ENCODE measurements around the gene OR9G4.

Gene OR9G4

DNA sequence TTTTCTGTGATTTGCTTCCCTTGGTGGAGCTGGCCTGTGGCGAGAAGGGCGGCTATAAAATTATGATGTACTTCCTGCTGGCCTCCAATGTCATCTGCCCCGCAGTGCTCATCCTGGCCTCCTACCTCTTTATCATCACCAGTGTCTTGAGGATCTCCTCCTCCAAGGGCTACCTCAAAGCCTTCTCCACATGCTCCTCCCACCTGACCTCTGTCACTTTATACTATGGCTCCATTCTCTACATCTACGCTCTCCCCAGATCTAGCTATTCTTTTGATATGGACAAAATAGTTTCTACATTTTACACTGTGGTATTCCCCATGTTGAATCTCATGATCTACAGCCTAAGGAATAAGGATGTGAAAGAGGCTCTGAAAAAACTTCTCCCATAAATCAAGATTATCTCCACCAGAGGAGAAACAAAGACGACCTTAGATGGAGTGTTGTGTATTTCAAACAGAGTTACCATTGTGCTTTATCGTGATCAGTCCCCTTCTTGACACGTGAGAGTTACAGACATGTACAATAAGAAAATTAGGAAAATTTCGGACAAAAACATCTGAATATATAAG lies 47.5 kb downstream of the OR9G4 start:
- no peaks in the 10 kb centered on the region for H3K36me3 ChIP-seq (ENCODE audit: insufficient read depth, insufficient read length, low read length)
- no peak for DNase-seq (ENCODE audit: low read depth, low spot score)
- H3K27me3 ChIP-seq (ENCODE audit: insufficient read depth, insufficient read length) = no peaks in the 10 kb centered on the region
- H3K9ac ChIP-seq (ENCODE audit: insufficient read length, low read depth) = no peak overlapping the region
- H3K9me3 ChIP-seq (ENCODE audit: insufficient read depth, low read length) = no peaks in the 10 kb centered on the region
- no peak for TF ChIP-seq SUZ12 (IDR thresholded peaks at IDR 0.05; ENCODE audit: extremely low read depth, insufficient read depth, insufficient read length)
- no peak for TF ChIP-seq ZNF274 (IDR thresholded peaks at IDR 0.05; ENCODE audit: low read depth, low read length)
- no peak for TF ChIP-seq YY1 (IDR thresholded peaks at IDR 0.05; ENCODE audit: insufficient read depth, insufficient read length)
- H3K4me3 ChIP-seq (ENCODE audit: insufficient read length, low read depth) = no peak overlapping the region
- no peaks in the 10 kb centered on the region for H3K4me1 ChIP-seq (ENCODE audit: insufficient read depth, insufficient read length)

DNA sequence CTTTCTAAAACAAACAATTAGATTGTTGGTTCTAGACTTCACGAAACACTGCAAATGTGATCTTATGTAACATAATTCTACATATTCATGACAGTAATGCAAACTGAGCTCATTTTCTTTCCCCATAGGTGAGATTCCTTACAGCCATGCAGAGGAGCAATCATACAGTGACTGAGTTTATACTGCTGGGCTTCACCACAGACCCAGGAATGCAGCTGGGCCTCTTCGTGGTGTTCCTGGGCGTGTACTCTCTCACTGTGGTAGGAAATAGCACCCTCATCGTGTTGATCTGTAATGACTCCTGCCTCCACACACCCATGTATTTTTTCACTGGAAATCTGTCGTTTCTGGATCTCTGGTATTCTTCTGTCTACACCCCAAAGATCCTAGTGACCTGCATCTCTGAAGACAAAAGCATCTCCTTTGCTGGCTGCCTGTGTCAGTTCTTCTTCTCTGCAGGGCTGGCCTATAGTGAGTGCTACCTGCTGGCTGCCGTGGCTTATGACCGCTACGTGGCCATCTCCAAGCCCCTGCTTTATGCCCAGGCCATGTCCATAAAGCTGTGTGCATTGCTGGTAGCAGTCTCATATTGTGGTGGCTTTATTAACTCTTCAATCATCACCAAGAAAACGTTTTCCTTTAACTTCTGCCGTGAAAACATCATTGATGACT lies 48.1 kb downstream of the OR9G4 start:
- no peaks in the 10 kb centered on the region for H3K27me3 ChIP-seq (ENCODE audit: insufficient read depth, insufficient read length)
- H3K4me3 ChIP-seq (ENCODE audit: insufficient read length, low read depth) = no peak overlapping the region
- no peak for TF ChIP-seq SUZ12 (IDR thresholded peaks at IDR 0.05; ENCODE audit: extremely low read depth, insufficient read depth, insufficient read length)
- TF ChIP-seq ZNF274 (IDR thresholded peaks at IDR 0.05; ENCODE audit: low read depth, low read length) = no peak
- no peak for TF ChIP-seq YY1 (IDR thresholded peaks at IDR 0.05; ENCODE audit: insufficient read depth, insufficient read length)
- no peak for DNase-seq (ENCODE audit: low read depth, low spot score)
- H3K9ac ChIP-seq (ENCODE audit: insufficient read length, low read depth) = no peak overlapping the region
- no peaks in the 10 kb centered on the region for H3K36me3 ChIP-seq (ENCODE audit: insufficient read depth, insufficient read length, low read length)
- H3K9me3 ChIP-seq (ENCODE audit: insufficient read depth, low read length) = no peaks in the 10 kb centered on the region
- no peaks in the 10 kb centered on the region for H3K4me1 ChIP-seq (ENCODE audit: insufficient read depth, insufficient read length)

DNA sequence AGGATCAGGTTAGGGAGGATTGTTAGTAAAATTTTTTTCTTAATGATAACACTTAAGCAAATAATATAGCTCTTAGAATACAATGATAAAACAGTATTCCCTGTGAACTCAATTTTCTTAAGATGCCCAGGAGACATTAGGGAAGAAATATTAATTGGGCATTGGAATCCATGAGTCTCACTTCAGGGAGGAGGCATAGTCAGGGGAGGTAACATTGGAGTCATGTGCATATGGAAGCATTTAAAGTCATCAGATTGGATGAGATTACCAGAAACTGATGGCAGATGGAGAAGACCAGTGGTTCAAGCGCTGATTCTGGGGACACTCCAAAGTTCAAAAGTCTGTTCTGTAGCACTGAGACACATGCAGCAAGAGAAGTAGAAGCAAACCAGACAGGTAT lies 49.7 kb downstream of the OR9G4 start, which contains the start of gene OR9G1:
Gene OR9G1 (plus strand): TSS at position 301 of the 400 bp plus-strand sequence. CDS start 1,293 bp downstream, outside the sequence.
- H3K27me3 ChIP-seq (ENCODE audit: insufficient read depth, insufficient read length) = no peaks in the 10 kb centered on the region
- no peak within 1 kb of the TSS for H3K4me3 ChIP-seq (ENCODE audit: insufficient read length, low read depth)
- TF ChIP-seq ZNF274 (IDR thresholded peaks at IDR 0.05; ENCODE audit: low read depth, low read length) (no peak), YY1 (IDR thresholded peaks at IDR 0.05; ENCODE audit: insufficient read depth, insufficient read length) (no peak), SUZ12 (IDR thresholded peaks at IDR 0.05; ENCODE audit: extremely low read depth, insufficient read depth, insufficient read length) (no peak)
- no peak for DNase-seq (ENCODE audit: low read depth, low spot score)
- H3K9me3 ChIP-seq (ENCODE audit: insufficient read depth, low read length) = no peaks in the 10 kb centered on the region
- H3K9ac ChIP-seq (ENCODE audit: insufficient read length, low read depth) = no peak within 1 kb of the TSS
- no peaks in the 10 kb centered on the region for H3K36me3 ChIP-seq (ENCODE audit: insufficient read depth, insufficient read length, low read length)
- H3K4me1 ChIP-seq (ENCODE audit: insufficient read depth, insufficient read length) = no peaks in the 10 kb centered on the region

DNA sequence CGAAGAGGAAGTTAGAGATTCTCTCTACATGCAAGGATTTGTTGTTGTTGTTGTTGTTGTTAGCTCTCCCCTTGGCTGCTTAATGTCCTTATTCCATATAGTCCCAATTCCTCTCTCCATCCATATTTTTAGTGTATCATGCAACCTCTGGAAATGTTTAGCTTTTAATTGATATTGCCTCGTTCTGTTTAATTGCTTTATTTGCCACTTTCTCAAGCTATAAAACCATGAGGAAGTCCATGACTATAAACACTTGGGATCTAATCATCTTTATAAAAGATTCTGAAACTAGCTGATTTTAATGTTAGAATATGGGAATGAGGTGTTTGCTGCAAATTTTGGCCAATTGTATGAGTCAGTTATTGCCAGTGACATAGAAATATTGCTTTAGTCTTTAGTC lies 55.1 kb downstream of the OR9G4 start:
- H3K9me3 ChIP-seq (ENCODE audit: insufficient read depth, low read length) = no peaks in the 10 kb centered on the region
- no peaks in the 10 kb centered on the region for H3K4me1 ChIP-seq (ENCODE audit: insufficient read depth, insufficient read length)
- no peaks in the 10 kb centered on the region for H3K27me3 ChIP-seq (ENCODE audit: insufficient read depth, insufficient read length)
- no peak overlapping the region for H3K9ac ChIP-seq (ENCODE audit: insufficient read length, low read depth)
- H3K36me3 ChIP-seq (ENCODE audit: insufficient read depth, insufficient read length, low read length) = no peaks in the 10 kb centered on the region
- no peak overlapping the region for H3K4me3 ChIP-seq (ENCODE audit: insufficient read length, low read depth)
- TF ChIP-seq YY1 (IDR thresholded peaks at IDR 0.05; ENCODE audit: insufficient read depth, insufficient read length) (no peak), ZNF274 (IDR thresholded peaks at IDR 0.05; ENCODE audit: low read depth, low read length) (no peak), SUZ12 (IDR thresholded peaks at IDR 0.05; ENCODE audit: extremely low read depth, insufficient read depth, insufficient read length) (no peak)
- DNase-seq (ENCODE audit: low read depth, low spot score) = no peak

All from NT2/D1 (cell line).